Colonic mucosa (tissue), 4 donors: ENCODE results near the gene GRPEL1. TPM values are rescaled to one million over a fixed set of nuclear protein-coding genes. Genes with fewer than 3 reads are reported as not detected.
"Not testable (repeated sequence)": the region's sequence is repeated elsewhere in the genome, so short reads cannot be mapped to it uniquely, and the experiment has no call there.

Experiments used
- DNase-seq: peaks from one replicate; pipeline ENCODE4 v3.0.0-alpha.2; 2020
- H3K27ac ChIP-seq: fragments of 200-600 bp; one replicate; pipeline ENCODE4 v1.8.0; 2021
- H3K27me3 ChIP-seq: fragments of 200-600 bp; one replicate; pipeline ENCODE4 v1.8.0; 2021
- H3K36me3 ChIP-seq: fragments of 200-600 bp; one replicate; pipeline ENCODE4 v1.8.0; 2021
- H3K4me1 ChIP-seq: fragments of 200-600 bp; one replicate; pipeline ENCODE4 v1.8.0; 2021; ENCODE audit warnings: mild to moderate bottlenecking
- H3K4me3 ChIP-seq: fragments of 200-600 bp; one replicate; pipeline ENCODE4 v1.8.0; 2021
- H3K9ac ChIP-seq, 2 donors: one replicate each; pipeline ENCODE4 v1.7.0; 2013; ENCODE audit warnings: control low read depth in 2 of 2, low read depth in 2 of 2, low read length in 2 of 2
- H3K9me3 ChIP-seq: fragments of 200-600 bp; one replicate; pipeline ENCODE4 v1.8.0; 2021
- intact Hi-C: fragments of 100-400 bp; cut with DNase I; formaldehyde crosslinking; loops from one replicate; pipeline ENCODE4 v1.14.1; 2022
- total RNA-seq, 2 donors: library from RNA; stranded (reverse); fragmentation: NEBNext Ultra II Directional in 1 of 2; extraction: Animal tissue kit (Norgen Biotek cat#: 25700) in 1 of 2; gene quantifications; one replicate each; pipeline ENCODE4 v1.2.1, GENCODE V29; 2021
- TF ChIP-seq, protein P1 (sequence below): fragments of 200-600 bp; IDR thresholded peaks from one replicate; pipeline ENCODE4 v1.8.0; 2022; ENCODE audit warnings: antibody characterized with exemption, mild to moderate bottlenecking
- donor health status: healthy.
- donor health status: DM: no; HTN: no; CAD: no.
- donor health status: DM: no; HTN: no; CAD: no.

GRPEL1 gene
- total RNA-seq, 2 donors from 2014 or later: 45.9 to 50.9 TPM

DNA sequence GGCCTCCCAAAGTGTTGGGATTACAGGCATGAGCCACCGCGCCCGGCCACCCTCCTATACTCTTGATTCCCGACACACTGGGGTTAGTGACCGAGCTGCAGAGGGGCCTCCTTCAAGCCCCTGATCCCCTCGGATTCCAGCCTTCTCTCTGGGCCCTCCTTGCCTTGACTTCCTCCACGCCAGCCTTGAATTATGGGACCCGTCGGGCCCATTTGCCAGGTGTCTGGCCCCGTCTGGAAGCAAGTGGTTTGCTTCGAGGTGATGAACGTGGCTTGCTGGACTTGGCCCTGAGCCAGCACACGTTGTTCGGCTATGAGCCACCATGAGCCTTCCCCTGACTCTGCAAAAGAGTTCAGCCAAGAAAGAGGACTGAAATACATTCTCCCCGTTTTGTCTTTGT, 37.4 kb upstream of the GRPEL1 start:
- Histone ChIP-seq H3K4me1 (peaks cover 3% of the 10 kb centered on the region), H3K27me3 (no peaks in the 10 kb centered on the region), H3K9ac (no peak overlapping the region), H3K4me3 (no peak overlapping the region), H3K27ac (no peak overlapping the region), H3K9me3 (no peaks in the 10 kb centered on the region), H3K36me3 (no peaks in the 10 kb centered on the region)
- no peak for DNase-seq
- intact Hi-C loops: no loop called here
- TF ChIP-seq, protein P1, sequence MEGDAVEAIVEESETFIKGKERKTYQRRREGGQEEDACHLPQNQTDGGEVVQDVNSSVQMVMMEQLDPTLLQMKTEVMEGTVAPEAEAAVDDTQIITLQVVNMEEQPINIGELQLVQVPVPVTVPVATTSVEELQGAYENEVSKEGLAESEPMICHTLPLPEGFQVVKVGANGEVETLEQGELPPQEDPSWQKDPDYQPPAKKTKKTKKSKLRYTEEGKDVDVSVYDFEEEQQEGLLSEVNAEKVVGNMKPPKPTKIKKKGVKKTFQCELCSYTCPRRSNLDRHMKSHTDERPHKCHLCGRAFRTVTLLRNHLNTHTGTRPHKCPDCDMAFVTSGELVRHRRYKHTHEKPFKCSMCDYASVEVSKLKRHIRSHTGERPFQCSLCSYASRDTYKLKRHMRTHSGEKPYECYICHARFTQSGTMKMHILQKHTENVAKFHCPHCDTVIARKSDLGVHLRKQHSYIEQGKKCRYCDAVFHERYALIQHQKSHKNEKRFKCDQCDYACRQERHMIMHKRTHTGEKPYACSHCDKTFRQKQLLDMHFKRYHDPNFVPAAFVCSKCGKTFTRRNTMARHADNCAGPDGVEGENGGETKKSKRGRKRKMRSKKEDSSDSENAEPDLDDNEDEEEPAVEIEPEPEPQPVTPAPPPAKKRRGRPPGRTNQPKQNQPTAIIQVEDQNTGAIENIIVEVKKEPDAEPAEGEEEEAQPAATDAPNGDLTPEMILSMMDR: no peak

DNA sequence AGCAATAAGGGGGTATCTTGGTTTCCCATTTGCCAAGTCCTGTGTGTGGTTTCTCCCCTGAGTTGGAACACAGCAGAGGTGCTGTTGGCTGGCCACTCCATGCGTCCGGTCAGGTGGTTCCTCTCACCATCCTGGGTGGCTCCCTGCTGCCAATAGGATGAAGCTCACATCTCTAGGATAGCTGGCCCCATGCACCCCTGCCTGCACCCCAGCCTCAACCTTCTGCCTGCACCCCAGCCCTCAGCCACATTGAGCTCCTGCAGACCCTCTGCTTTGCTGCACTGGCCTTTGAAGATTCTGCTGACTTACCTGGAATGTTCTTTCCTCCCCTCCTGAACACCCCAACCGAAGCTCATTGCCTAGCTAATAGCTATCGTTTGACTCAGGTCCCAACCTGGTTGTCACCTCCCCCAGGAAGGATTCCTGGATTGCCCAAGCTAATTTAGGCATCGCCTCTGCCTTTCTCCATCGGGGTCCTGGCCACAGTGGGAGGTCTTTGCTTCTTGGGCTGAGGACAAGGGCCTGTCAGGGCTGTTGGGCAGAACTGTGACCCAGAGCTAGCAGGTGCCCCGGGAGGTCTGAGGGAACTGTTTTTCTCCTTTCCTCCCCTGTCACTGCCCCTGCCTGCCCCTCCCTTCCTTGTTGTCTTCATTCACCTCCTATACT, 36.6 kb upstream of the GRPEL1 start:
- H3K27me3 ChIP-seq: no peaks in the 10 kb centered on the region

DNA sequence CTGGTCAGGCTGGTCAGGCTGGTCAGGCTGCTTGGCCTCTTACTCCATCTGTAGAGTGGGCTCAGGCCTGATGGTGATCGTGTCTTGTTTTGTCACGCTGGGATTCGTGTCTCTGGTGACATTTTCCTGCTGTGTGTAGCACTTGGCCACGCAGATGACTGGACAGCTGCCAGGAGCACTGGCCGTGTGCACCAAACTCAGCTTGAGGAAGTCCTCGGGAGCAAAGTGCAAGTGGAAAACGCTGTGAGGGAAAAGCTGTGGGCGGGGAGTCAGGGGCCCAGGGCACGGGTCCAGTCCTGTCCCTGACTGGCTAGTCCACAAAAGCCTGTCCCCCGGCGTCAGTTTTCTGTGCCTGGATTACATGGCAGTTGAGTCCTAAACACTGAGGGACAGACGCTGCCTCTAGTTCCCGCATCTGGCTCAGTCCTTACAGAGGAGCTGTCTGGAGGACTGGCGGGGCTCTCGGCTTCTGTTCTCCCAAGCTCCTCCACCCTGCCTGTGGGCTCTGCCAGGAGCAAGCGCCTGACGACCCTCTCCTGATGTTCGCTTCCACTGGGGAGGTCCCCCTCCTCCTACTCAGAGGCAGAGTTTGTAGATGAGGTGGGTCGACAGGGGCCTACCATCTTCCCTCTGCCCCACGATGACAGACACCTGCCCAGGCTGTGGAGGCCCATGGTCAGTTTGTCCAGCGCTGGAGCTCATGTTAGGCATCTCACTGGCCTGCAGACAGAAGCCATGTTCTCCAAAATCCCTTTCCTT, 35.9 kb upstream of the GRPEL1 start:
- H3K36me3 ChIP-seq: no peaks in the 10 kb centered on the region

More for the DNA sequence above, 36.6 kb upstream of the GRPEL1 start:
- H3K9ac ChIP-seq: peak overlapping the region in 1 of 2 donors; percentile 90
- no peak overlapping the region for H3K4me3 ChIP-seq
- TF ChIP-seq, protein P1: no peak
- no peaks in the 10 kb centered on the region for H3K36me3 ChIP-seq
- H3K4me1 ChIP-seq: peaks cover 3% of the 10 kb centered on the region
- intact Hi-C loops: no loop called here
- no peak overlapping the region for H3K27ac ChIP-seq
- DNase-seq: no peak
- no peaks in the 10 kb centered on the region for H3K9me3 ChIP-seq

DNA sequence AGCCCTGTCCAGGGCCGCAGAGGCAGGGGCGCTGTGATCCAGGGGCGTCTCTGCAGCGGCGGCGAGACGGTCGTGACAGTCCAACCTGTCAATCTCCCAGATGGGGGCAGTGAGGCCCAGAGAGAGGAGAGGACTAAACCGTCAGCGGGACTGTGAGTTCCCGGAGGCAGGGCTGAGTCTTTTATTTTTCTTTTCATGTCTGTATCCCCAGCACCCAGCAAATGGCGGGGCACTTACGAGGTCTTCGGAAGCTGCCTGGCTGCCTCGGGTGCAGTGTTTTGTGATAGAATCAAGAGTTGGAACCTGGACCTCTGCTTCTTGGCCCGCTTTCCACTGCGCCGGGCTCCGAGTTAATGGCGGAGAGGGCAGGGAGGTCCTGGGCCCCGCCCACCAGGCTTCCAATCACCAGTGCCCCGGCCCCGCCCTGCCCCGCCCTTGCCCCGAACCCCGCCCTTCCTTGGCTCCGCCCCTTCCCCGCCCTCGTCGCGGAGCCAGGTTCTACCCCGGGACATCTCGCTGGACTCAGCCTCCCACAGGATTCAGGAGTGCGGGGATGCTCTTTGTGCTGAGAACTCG, 35.3 kb upstream of the GRPEL1 start:
- intact Hi-C loops: no loop called here
- Histone ChIP-seq H3K9ac (peak overlapping the region; percentile 83 to 90), H3K36me3 (no peaks in the 10 kb centered on the region), H3K27ac (peak overlapping the region; percentile 86), H3K4me1 (peaks cover 3% of the 10 kb centered on the region), H3K4me3 (peak overlapping the region; percentile 73), H3K27me3 (no peaks in the 10 kb centered on the region), H3K9me3 (no peaks in the 10 kb centered on the region)
- TF ChIP-seq, protein P1: no peak
- DNase-seq: peak; percentile 93

More for the DNA sequence above, 35.9 kb upstream of the GRPEL1 start:
- Histone ChIP-seq H3K4me1 (peaks cover 3% of the 10 kb centered on the region), H3K9me3 (no peaks in the 10 kb centered on the region), H3K9ac (peak overlapping the region; percentile 4 to 90), H3K27me3 (no peaks in the 10 kb centered on the region), H3K4me3 (peak overlapping the region; percentile 73), H3K27ac (peak overlapping the region; percentile 86)
- intact Hi-C loops: no loop called here
- peak; percentile 82 for DNase-seq
- TF ChIP-seq, protein P1: no peak

DNA sequence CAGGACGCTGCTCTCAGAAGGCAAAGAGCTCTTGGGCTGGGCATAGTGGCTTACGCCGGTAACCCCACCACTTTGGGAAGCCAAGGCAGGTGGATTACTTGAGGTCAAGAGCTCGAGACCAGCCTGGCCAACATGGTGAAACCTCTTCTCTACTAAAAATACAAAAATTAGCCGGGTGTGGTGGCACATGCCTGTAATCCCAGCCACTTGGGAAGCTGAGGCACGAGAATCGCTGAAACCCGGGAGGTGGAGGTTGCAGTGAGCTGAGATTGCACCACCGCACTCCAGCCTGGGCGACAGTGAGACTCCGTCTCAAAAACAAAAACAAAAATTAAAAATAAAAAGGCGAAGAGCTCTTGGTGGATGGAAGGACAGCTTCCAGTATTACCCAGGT, 34.6 kb upstream of the GRPEL1 start:
- intact Hi-C loops, H3K27me3 ChIP-seq, DNase-seq, H3K9me3 ChIP-seq, H3K36me3 ChIP-seq, H3K4me1 ChIP-seq: not testable (repeated sequence)
- Histone ChIP-seq H3K4me3 (peak overlapping the region; percentile 73), H3K27ac (peak overlapping the region; percentile 86), H3K9ac (peak overlapping the region; percentile 83 to 90)
